HCT116 (cell line): ENCODE results near the gene MLLT6. TPM values are rescaled to one million over a fixed set of nuclear protein-coding genes. Genes with fewer than 3 reads are reported as not detected.
A peak's percentile ranks its signal among the peaks of the same experiment; 100 is the strongest.

Experiments
- ATAC-seq: fragments of 200-7000 bp; cut with Tn5 transposase; 2 replicates; pipeline ENCODE4 v1.9.1; 2020; ENCODE audit warnings: mild to moderate bottlenecking, moderate library complexity
- BruUV-seq: library from RNA; stranded (reverse); fragments of 400-500 nt; replicated peaks from 2 replicates; lab custom pipeline; 2021; lab: Mats Ljungman, UMichigan
- CTCF ChIA-PET: fragments of 300-600 bp; sonication (Branson Sonifier 250); formaldehyde crosslinking; loops from one replicate; lab custom pipeline; 2021; ENCODE audit warnings: antibody characterized with exemption; lab: Charles Lee
- POLR2A ChIA-PET: fragments of 300-600, 350-600 bp; sonication (Branson Sonifier 250); formaldehyde crosslinking; loops from one replicate; lab custom pipeline; 2021; ENCODE audit warnings: antibody characterized with exemption; lab: Charles Lee
- RAD21 ChIA-PET, 2 experiments: fragments of 300-600 bp; sonication (Branson Sonifier 250); formaldehyde crosslinking; loops; one replicate each; lab custom pipeline; 2023; ENCODE audit warnings: low total read pairs in 2 of 2; ENCODE audit not compliant: uncharacterized antibody in 2 of 2, unreplicated experiment in 2 of 2, low non-redundant PET in 1 of 2; lab: Charles Lee
- DNase-seq: peaks from one replicate; pipeline ENCODE4 v3.0.0-alpha.2; 2010; ENCODE audit warnings: low read depth, low spot score
- H2AFZ ChIP-seq: fragments of 200-600 bp; shearing (Covaris generic), sonication (generic); 2 replicates; pipeline ENCODE4 v1.6.1; 2017; ENCODE audit warnings: low read depth, mixed run types, mixed read lengths, antibody characterized with exemption, low read length; ENCODE audit not compliant: poor library complexity, severe bottlenecking
- H3K27ac ChIP-seq: 2 replicates; pipeline ENCODE4 v1.5.1; 2012; ENCODE audit warnings: low read depth, low read length
- H3K27me3 ChIP-seq: fragments of 200-600 bp; sonication (generic); 2 replicates; pipeline ENCODE4 v1.6.1; 2016; ENCODE audit warnings: mixed run types, low read length, mixed read lengths; ENCODE audit not compliant: insufficient read depth
- H3K36me3 ChIP-seq, 2 experiments: fragments of 200-500 bp in 1 of 2; fragments of 200-600 bp in 1 of 2; sonication (Bioruptor generic) in 1 of 2; sonication (generic) in 1 of 2; 2 replicates each; pipeline versions ENCODE4 v1.5.1 to v1.6.1; 2014 to 2016; ENCODE audit warnings: low read length in 2 of 2, inconsistent platforms in 1 of 2, mixed read lengths in 1 of 2, mixed run types in 1 of 2; ENCODE audit not compliant: insufficient read depth in 2 of 2, control insufficient read depth in 1 of 2
- H3K4me1 ChIP-seq, 2 experiments: fragments of 200-600 bp in 1 of 2; sonication (generic) in 1 of 2; 2 replicates each; pipeline versions ENCODE4 v1.5.1 to v1.6.1; 2012 to 2017; ENCODE audit warnings: low read length in 2 of 2, inconsistent platforms in 1 of 2, mild to moderate bottlenecking in 1 of 2, mixed read lengths in 1 of 2, mixed run types in 1 of 2, moderate library complexity in 1 of 2; ENCODE audit not compliant: insufficient read depth in 2 of 2, control insufficient read depth in 1 of 2
- H3K4me2 ChIP-seq: fragments of 200-600 bp; sonication (generic); 2 replicates; pipeline ENCODE4 v1.6.1; 2017; ENCODE audit warnings: mixed run types, low read length, mixed read lengths
- H3K4me3 ChIP-seq, 2 experiments: fragments of 200-600 bp in 1 of 2; sonication (generic) in 1 of 2; replicated peaks in 1 of 2; 2 replicates each; pipeline ENCODE4 v1.5.1; 2011 to 2016; ENCODE audit warnings: low read length in 2 of 2, control low read depth in 1 of 2, low read depth in 1 of 2, mild to moderate bottlenecking in 1 of 2, mixed read lengths in 1 of 2, mixed run types in 1 of 2
- H3K79me2 ChIP-seq: fragments of 200-600 bp; sonication (generic); 2 replicates; pipeline ENCODE4 v1.6.1; 2017; ENCODE audit warnings: mild to moderate bottlenecking, mixed run types, low read length, moderate library complexity, mixed read lengths; ENCODE audit not compliant: insufficient read depth
- H3K9ac ChIP-seq: fragments of 200-600 bp; sonication (generic); 2 replicates; pipeline ENCODE4 v1.6.1; 2016; ENCODE audit warnings: low read length, mixed read lengths
- H3K9me2 ChIP-seq: fragments of 200-600 bp; sonication (generic), shearing (Covaris generic); 2 replicates; pipeline ENCODE4 v1.6.1; 2017; ENCODE audit warnings: mixed run types, mild to moderate bottlenecking, moderate library complexity; ENCODE audit not compliant: insufficient read depth
- H3K9me3 ChIP-seq, 2 experiments: fragments of 200-500 bp in 1 of 2; fragments of 200-600 bp in 1 of 2; sonication (Bioruptor generic) in 1 of 2; sonication (generic) in 1 of 2; 2 replicates each; pipeline ENCODE4 v1.6.1; 2014 to 2017; ENCODE audit warnings: low read length in 2 of 2, mixed read lengths in 2 of 2, inconsistent platforms in 1 of 2, low read depth in 1 of 2, mild to moderate bottlenecking in 1 of 2, mixed run types in 1 of 2, moderate library complexity in 1 of 2; ENCODE audit not compliant: control insufficient read depth in 1 of 2, insufficient read depth in 1 of 2
- H4K20me1 ChIP-seq: fragments of 200-600 bp; sonication (generic), shearing (Covaris generic); 2 replicates; pipeline ENCODE4 v1.6.1; 2017; ENCODE audit warnings: mixed run types, mild to moderate bottlenecking, moderate library complexity; ENCODE audit not compliant: insufficient read depth
- CEBPB ChIP-seq: IDR thresholded peaks from 2 replicates; pipeline ENCODE4 v1.6.1; 2012; ENCODE audit warnings: low read depth
- EZH2phosphoT487 ChIP-seq: fragments of 200-600 bp; IDR thresholded peaks from 2 replicates; pipeline ENCODE4 v1.6.1; 2018; ENCODE audit warnings: antibody characterized with exemption, borderline replicate concordance
- JUND ChIP-seq: IDR thresholded peaks from 2 replicates; pipeline ENCODE4 v1.6.1; 2012
- POLR2A ChIP-seq: IDR thresholded peaks from 2 replicates; pipeline ENCODE4 v1.7.0; 2011; ENCODE audit warnings: borderline replicate concordance; ENCODE audit not compliant: insufficient read depth, insufficient read length; ENCODE audit errors: extremely low read depth
- POLR2AphosphoS5 ChIP-seq: IDR thresholded peaks from 2 replicates; pipeline ENCODE4 v1.6.1; 2011; ENCODE audit warnings: mild to moderate bottlenecking, low read depth, low read length, moderate library complexity
- intact Hi-C: fragments of 100-400 bp; cut with micrococcal nuclease; formaldehyde crosslinking; loops from 2 replicates; pipeline ENCODE4 v1.10.0; 2022
- total RNA-seq: library from RNA; stranded (reverse); gene quantifications from one replicate; pipeline ENCODE4 v1.2.1, GENCODE V29; 2021; ENCODE audit not compliant: unreplicated experiment

MLLT6 gene
- total RNA-seq, 1 experiment from 2014 or later = 110 TPM

- Histone ChIP-seq H3K9me2 (no peaks in the 10 kb centered on the region), H3K27me3 (no peaks in the 10 kb centered on the region), H3K79me2 (peaks cover 68% of the 10 kb centered on the region), H3K9me3 (no peaks in the 10 kb centered on the region), H3K36me3 (peaks cover 5 to 18% of the 10 kb centered on the region in 2 experiments; a peak in 2 of 4 replicates), H3K4me3 (peak overlapping the region; percentile 99 to 100), H3K27ac (peak overlapping the region; percentile 100), H3K9ac (peak overlapping the region; percentile 93), H4K20me1 (no peaks in the 10 kb centered on the region), H3K4me1 (peaks cover 31 to 63% of the 10 kb centered on the region in 2 experiments), H2AFZ (no peak overlapping the region), H3K4me2 (peak overlapping the region; percentile 94)
- no peak for DNase-seq
- ChIA-PET RAD21 (no interaction called here), POLR2A (interaction anchor here (2.2 kb wide), 1 partner anchor 450 kb away, joined by 5 read pairs; the partner anchor contains the start of gene RPL19), CTCF (interaction anchor here (0.9 to 2.1 kb wide), 3 partner anchors 15 to 494 kb away, joined by 3 to 11 read pairs (median 3); no protein-coding TSS in a partner anchor)
- TF ChIP-seq JUND = no peak
- peak; percentile 21 for TF ChIP-seq POLR2A
- 0 out of 2 replicates have a peak, but pooled peaks have one; percentile 12 for TF ChIP-seq POLR2AphosphoS5
- BruUV-seq = no TSS peak
- ATAC-seq = no peak
- intact Hi-C loops = loop anchor here (5.0 kb wide), 4 partner anchors 47 to 117 kb away; partner anchors contain the start of genes PIP4K2B and RPL23
These were observed 45.4 kb downstream of the MLLT6 start for GRCh38 chr17:38750312-38751121.

GRCh38 chr17:38751144-38751807, 46.2 kb downstream of the MLLT6 start:
- Histone ChIP-seq H3K36me3 (peaks cover 11 to 25% of the 10 kb centered on the region in 2 experiments), H2AFZ (no peak overlapping the region), H3K27ac (peak overlapping the region; percentile 100), H3K4me3 (peak overlapping the region; percentile 99 to 100), H3K4me1 (peaks cover 23 to 56% of the 10 kb centered on the region in 2 experiments), H3K27me3 (no peaks in the 10 kb centered on the region), H3K9ac (peak overlapping the region; percentile 93), H4K20me1 (no peaks in the 10 kb centered on the region), H3K9me2 (no peaks in the 10 kb centered on the region), H3K9me3 (no peaks in the 10 kb centered on the region), H3K4me2 (peak overlapping the region; percentile 94), H3K79me2 (peaks cover 68% of the 10 kb centered on the region)
- ChIA-PET RAD21 (no interaction called here), CTCF (interaction anchor here (0.9 to 2.1 kb wide), 3 partner anchors 16 to 493 kb away, joined by 3 to 11 read pairs (median 3); no protein-coding TSS in a partner anchor), POLR2A (interaction anchor here (1.2 to 2.2 kb wide), 4 partner anchors 46 to 449 kb away, joined by 3 to 5 read pairs (median 4); partner anchors contain the start of genes RPL19 and RPL23)
- intact Hi-C loops = loop anchor here (5.0 kb wide), 4 partner anchors 46 to 116 kb away; partner anchors contain the start of genes PIP4K2B and RPL23
- ATAC-seq = no peak
- TF ChIP-seq POLR2AphosphoS5 = no peak
- no peak for TF ChIP-seq EZH2phosphoT487
- TF ChIP-seq CEBPB = no peak
- BruUV-seq = no TSS peak
- DNase-seq = no peak
